22Rv1 (cell line): Measurements from ENCODE around the gene ASCC2.
"Not testable (repeated sequence)": the region's sequence is repeated elsewhere in the genome, so short reads cannot be mapped to it uniquely, and the experiment has no call there.

Experiments
- H3K27ac ChIP-seq: fragments of 450-650 bp; 2 replicates; pipeline ENCODE4 v1.5.1; 2017
- ZFX ChIP-seq: fragments of 450-650 bp; IDR thresholded peaks from 2 replicates; pipeline ENCODE4 v1.6.1; 2017; ENCODE audit warnings: antibody characterized with exemption, borderline replicate concordance
- TF ChIP-seq, protein P1 (sequence below): fragments of 450-650 bp; IDR thresholded peaks from 2 replicates; pipeline ENCODE4 v1.5.1; 2017; ENCODE audit warnings: mild to moderate bottlenecking

Gene ASCC2

DNA sequence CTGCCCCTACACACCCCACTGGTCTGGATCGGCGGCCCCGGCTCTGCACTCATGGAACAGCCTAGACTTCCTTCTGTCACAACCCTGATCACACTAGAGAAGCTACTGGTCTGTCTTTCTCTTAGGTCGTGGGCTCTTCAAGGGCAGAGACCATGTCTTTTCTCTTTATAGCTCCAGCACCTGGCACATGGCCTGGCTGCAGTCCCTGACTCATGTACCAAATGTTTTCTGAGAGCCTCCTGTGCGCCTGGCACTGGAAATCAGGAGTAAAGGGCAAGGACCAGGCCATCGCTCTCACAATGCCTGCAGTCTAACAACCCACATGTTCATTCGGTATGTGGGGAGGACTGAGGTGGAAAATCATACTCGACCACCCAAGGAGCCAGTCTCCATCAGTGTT, 7.5 kb downstream of the ASCC2 start:
- TF ChIP-seq, protein P1, sequence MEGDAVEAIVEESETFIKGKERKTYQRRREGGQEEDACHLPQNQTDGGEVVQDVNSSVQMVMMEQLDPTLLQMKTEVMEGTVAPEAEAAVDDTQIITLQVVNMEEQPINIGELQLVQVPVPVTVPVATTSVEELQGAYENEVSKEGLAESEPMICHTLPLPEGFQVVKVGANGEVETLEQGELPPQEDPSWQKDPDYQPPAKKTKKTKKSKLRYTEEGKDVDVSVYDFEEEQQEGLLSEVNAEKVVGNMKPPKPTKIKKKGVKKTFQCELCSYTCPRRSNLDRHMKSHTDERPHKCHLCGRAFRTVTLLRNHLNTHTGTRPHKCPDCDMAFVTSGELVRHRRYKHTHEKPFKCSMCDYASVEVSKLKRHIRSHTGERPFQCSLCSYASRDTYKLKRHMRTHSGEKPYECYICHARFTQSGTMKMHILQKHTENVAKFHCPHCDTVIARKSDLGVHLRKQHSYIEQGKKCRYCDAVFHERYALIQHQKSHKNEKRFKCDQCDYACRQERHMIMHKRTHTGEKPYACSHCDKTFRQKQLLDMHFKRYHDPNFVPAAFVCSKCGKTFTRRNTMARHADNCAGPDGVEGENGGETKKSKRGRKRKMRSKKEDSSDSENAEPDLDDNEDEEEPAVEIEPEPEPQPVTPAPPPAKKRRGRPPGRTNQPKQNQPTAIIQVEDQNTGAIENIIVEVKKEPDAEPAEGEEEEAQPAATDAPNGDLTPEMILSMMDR: no peak
- TF ChIP-seq ZFX: no peak
- H3K27ac ChIP-seq: no peak overlapping the region

- H3K27ac ChIP-seq: not testable (repeated sequence)
Observed at GRCh38 chr22:29827726-29828125, 10.3 kb downstream of the ASCC2 start.

DNA sequence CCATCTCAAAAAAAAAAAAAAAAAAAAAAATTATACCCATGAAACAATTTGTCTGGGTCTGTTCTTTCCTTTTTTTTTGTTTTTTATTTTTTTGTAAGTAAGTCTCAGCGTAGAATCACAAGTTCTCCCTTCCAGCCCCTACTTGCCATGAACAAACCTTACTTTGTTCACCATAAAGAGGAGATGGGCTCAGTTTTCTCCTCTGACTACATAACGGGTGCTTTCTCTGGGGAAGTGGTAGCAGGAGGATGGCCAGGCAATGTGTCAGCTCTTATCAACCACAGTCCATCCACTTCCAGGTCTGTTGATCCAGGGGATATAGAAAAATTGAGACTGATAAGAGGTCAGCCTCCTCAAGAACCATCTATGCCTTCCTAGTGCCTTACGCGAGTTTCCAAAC, 11.0 kb downstream of the ASCC2 start:
- no peak for TF ChIP-seq ZFX
- TF ChIP-seq, protein P1: no peak
- no peak overlapping the region for H3K27ac ChIP-seq

- no peak for TF ChIP-seq ZFX
- TF ChIP-seq, protein P1: no peak
- H3K27ac ChIP-seq: no peak overlapping the region
Observed at GRCh38 chr22:29825578-29825977, 12.5 kb downstream of the ASCC2 start.

- no peak overlapping the region for H3K27ac ChIP-seq
- TF ChIP-seq, protein P1: no peak
- no peak for TF ChIP-seq ZFX
Observed at GRCh38 chr22:29824677-29825076, 13.4 kb downstream of the ASCC2 start.

DNA sequence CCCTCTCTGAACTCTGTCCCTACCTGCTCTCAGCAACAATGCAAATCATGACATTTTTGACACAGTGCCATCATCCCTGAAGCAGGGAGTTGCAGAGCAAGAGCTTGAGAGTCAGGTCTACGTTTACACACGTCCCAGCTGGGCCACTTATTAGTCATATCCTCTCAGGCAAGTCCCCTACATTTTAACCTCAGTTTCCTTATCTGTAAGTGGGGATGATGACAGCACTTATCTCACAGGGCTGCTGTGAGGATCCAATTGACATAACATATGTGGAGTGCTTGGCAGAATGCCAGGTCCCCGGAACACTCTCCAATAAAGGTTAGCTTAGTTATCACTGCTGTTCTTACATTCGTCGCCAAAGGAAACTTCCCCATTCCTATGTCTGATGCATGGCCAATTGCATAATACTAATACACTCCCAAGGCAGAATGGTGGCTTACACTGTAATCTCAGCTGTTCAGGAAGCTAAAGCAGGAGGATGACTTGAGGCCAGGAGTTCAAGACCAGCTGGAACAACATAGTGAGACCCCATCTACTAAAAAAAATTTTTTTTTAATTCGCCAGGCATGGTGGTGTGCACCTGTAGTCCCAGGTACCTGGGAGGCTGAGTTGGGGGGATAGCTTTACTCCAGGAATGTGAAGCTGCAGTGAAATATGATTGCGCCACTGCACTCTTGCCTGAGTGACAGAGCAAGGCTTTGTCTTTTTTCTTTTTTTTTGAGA, 16.6 kb downstream of the ASCC2 start:
- TF ChIP-seq, protein P1: no peak
- TF ChIP-seq ZFX: no peak
- H3K27ac ChIP-seq: no peak overlapping the region

GRCh38 chr22:29820961-29821290, 17.1 kb downstream of the ASCC2 start:
- H3K27ac ChIP-seq: no peak overlapping the region
- no peak for TF ChIP-seq ZFX
- TF ChIP-seq, protein P1: no peak

DNA sequence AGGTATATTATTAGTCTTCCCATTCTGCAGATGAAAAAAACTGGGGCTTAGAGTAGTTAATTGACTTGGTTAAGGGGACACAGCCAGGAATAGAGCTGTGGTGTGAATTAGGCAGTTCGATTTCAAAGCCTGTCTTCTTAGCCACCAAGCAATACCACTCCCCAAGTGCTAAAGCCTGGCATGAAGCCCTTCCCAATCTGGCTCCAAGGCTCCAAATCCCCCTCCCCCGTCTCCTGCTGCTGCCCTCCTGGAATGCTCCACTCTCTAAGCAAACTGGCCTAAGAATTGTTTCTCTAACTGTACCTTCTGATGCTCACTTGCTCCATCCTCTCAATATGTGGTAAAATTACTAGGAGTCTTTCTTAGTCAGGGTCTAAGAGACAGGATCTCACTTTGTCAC, 18.6 kb downstream of the ASCC2 start:
- no peak for TF ChIP-seq ZFX
- TF ChIP-seq, protein P1: no peak
- no peak overlapping the region for H3K27ac ChIP-seq
